CD4-positive, alpha-beta T cell treated with Interferon gamma for 1 hour (primary cell): ENCODE measurements around the gene DUSP3.

ENCODE experiments used
- DNase-seq: peaks from one replicate; pipeline ENCODE4 v3.0.0-alpha.2; 2020

DUSP3 gene

GRCh38 chr17:43778337-43779144 lies at the start of gene DUSP3:
Gene DUSP3 (minus strand): TSS chr17:43778977. CDS start chr17:43778924, 53 bp downstream.
- DNase-seq = peak; percentile 81

DNA sequence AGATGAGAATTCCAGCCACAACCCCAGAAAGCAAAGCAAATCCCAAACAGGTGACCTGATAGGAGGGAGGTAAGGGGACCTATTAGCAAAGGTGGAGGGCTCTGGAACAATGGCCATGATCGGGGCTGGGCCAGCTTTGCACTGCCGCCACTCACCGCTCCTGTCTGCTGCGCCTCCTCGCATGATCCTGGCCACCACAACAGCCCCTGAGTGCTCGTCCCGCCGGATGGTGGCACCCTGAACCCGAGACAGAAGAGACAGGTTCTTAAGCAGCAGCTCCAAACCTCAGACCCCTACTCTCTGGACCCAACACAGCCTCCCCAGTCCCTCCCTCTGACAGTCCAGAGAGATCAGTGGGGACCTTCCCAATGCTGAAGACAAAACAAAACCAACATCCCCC lies 48.8 kb upstream of the DUSP3 start:
- no peak for DNase-seq

DNA sequence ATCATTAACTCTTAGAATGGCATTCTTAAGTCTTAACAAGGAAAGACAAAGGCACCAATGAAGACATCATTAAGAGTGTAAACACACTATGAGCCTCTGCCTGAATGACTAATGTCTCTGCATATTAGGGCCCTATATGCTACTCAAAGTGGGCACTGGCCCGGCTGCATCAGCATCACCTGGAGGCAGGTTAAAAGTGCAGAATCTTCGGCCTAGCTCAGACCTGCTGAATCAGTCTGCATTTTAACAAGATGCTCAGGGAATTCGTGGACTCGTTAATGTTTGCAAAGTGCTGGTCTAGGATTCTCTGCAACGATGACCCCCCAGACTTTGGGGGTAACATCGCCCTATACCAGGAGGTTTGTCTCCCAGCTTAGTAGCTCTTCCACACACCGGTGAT lies 47.4 kb upstream of the DUSP3 start:
- no peak for DNase-seq

GRCh38 chr17:43825567-43825966 lies 46.8 kb upstream of the DUSP3 start:
- DNase-seq = no peak

- no peak for DNase-seq
These were observed 44.7 kb upstream of the DUSP3 start for GRCh38 chr17:43823350-43824084.

DNA sequence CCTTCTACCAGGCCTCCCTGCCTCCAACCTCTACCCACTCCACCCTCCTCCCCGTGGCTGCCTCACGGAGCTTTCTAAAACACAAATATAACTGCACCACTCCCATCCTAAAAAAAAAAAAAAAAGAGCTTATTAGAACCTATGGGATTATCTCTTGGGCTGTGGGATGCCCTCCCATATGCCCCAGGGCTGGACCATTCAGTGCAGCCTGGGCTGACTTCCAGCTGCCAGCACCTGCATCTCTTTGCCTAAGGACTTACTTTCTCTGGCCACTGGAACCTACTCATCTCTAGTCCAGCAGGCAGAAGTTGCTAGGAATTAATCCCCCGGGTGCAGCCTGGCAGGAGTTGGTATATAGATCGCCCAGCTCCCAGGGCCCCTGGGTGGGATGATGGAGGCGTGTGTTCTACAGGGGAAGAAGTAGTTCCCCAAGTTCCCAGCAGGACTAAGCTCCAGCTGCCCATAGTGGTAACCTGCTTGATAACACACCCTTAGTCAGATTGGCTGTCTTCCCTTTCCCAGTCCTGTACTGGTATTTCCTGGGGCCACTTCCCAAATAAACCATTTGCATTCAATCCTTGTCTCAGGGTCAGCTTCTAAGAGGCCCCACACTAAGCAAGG lies 43.9 kb upstream of the DUSP3 start:
- no peak for DNase-seq

- no peak for DNase-seq
These were observed 42.0 kb upstream of the DUSP3 start for GRCh38 chr17:43820759-43821158.

DNA sequence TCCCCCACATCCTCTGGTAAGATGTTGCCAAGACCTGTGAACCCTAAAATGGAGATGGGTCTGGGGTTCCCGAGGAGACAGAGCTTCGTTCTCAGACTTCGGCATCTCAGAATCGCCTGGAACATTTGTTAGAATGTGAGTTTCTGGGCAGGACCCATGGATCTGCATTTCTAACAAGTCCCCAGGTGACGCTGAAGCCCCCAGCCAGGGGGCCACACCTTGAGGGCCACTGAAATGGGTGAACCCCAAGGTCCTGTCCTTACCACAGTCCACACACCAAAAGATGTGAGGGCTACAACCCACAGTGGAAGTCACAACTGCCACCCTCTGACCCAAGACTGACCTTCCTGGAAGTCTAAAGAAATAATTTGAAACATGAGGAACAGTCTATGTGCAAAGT lies 40.2 kb upstream of the DUSP3 start:
- no peak for DNase-seq

DNA sequence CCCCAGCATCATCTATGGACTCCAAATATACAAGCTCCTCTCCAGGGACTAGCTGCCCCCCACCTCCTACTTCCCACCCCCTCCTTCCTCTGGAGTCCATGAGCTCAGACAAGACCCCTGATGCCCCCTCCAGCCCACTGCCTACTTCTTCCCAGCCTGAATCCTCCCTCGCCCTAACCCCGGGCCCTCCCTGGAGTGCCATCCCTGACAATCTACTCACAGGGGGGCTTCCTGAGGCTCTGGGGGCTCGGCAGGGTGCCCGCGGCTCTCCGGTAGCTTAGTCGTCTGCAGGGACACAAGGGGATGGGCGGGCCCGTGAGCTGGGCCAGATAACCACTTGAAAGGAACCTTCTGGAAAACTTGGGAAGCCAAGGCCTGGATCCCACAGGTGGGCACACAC lies 39.0 kb upstream of the DUSP3 start:
- DNase-seq = no peak

DNA sequence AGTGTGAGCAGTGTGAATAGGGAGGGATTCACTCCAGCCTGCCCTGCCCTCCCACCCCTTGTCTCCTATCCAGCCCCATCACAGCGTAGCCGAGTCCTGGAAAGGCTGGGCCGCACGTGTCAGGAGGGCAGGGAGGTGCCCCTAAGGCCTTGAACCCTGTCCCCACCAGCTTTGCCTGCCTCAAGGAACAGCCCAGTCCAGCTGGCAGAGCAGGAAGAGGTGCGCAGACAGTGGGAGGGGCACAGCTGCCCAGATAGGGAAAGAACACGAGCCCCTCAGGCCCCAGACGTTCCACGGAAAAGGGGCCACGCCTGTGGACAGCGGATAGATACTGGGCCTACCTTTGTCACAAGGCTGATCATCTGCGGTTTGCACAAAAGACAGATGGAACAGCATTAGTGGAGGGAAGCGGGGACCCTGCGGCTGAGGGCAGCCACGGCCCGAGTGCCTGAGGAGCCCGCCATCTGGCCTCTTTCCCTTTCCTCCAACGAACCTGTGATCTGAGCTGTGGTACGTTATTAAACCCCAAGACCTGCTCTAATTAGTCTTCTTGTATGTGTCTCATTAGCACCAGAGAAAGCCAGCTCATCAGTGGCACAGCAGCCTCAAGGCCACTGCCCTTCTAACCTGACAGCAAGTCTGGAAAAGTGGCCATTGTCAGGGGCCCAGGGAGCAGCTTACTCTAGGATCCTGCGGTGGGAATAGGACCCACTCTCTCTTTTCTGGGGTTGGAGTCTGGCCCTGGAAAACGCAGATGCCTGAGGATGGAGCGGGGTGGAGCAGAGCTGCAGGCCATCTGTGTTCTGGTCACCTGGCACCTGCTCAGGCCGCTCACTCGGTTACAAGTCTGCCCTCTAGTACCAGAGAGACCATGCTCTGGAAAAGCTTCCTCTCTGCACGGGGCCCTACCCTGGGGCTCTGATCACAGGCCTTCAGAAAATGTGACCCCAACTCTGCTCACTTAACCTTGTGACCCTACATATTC lies 37.9 kb upstream of the DUSP3 start:
- no peak for DNase-seq

GRCh38 chr17:43814714-43815113 lies 35.9 kb upstream of the DUSP3 start:
- no peak for DNase-seq

GRCh38 chr17:43814026-43814425 lies 35.2 kb upstream of the DUSP3 start:
- no peak for DNase-seq

- DNase-seq = no peak
These were observed 34.6 kb upstream of the DUSP3 start for GRCh38 chr17:43813386-43813785.

GRCh38 chr17:43812396-43813265 lies 33.9 kb upstream of the DUSP3 start:
- DNase-seq = no peak

DNA sequence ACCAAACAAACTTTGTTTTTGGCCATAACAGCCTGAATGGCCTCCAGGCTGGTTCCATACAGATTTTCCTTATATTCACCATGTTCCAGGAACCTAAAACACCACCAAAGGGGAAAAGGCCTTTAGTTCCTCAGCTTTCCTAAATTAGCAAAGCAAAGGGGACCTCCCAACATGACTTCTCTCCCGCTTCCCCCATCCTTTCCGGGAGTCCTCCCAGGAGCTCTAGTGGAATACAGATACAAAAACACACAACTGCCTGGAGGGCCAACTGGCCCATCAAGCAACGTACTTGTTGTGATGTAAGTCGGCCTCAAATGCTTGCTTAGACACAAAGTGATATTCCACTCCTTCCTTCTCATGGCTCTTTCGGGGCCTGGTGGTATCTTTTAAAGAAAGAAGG lies 32.0 kb upstream of the DUSP3 start:
- DNase-seq = no peak

GRCh38 chr17:43810226-43810715 lies 31.5 kb upstream of the DUSP3 start:
- DNase-seq = no peak

GRCh38 chr17:43809121-43809520 lies 30.3 kb upstream of the DUSP3 start:
- no peak for DNase-seq

DNA sequence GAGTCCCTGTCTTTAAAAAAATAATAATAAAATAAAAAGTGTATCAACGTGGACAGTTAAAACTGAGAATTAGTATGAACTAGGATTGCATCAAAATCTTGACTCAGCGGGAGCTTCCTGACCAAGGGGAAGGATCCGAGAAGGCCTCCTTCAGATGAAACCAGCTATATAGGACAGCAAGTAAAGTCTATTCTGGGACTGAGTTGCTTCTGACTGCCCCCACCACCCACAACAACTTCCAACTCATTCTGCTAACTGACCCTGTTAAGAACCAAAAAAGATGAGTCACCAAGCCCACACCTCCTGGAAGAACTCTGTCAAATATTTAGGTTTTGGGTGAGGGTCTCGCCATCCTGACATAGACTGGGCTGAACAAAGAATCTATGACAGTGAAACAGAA lies 29.3 kb upstream of the DUSP3 start:
- no peak for DNase-seq

GRCh38 chr17:43805117-43805516 lies 26.3 kb upstream of the DUSP3 start:
- no peak for DNase-seq

DNA sequence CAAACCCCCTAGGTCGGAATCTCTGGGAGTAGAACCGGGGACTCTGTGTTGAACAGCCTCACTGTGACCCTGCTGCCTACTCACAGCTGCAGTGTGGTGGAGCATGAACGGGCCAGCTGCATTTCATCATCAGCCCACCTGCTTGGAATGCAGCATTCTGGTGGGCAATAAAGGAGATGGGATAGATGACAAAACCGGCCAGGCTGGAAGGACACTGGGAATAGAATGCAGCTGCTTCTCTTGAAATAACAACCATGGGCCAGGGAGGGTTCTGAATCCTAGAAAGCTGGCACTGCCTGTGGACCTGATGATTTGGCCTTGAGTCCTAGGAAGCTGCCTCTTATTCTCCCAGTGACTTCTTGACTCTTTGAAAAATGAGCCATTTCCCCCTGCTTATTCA lies 25.0 kb upstream of the DUSP3 start:
- DNase-seq = no peak

DNA sequence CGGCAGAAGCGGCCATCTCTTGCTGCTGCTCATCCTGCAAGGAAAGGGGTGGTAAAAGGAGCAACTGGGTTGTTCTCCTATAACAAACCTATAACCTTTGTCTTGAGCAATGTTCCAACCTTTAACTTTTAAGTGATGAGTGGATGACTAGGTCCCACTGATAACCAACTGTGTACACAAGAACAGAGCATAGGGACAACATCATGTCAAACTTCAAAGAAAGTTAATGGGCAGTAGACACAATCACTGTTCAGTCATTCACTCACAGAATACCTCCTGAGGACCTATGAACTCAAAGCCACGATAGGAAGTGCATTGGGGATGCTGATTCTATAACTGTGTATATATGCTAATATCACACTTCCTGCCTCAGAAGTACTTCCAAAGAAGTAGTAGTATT lies 23.1 kb upstream of the DUSP3 start:
- DNase-seq = no peak

GRCh38 chr17:43800736-43801135 lies 22.0 kb upstream of the DUSP3 start:
- no peak for DNase-seq
